NT2/D1 (cell line): Measurements from ENCODE around the gene NR3C2.

Experiments used
- DNase-seq: peaks from one replicate; pipeline ENCODE4 v3.0.0-alpha.2; 2011; ENCODE audit warnings: low read depth, low spot score
- H3K27me3 ChIP-seq: 2 replicates; pipeline ENCODE4 v1.6.0; 2011; ENCODE audit warnings: mild to moderate bottlenecking; ENCODE audit not compliant: insufficient read length, insufficient read depth
- H3K36me3 ChIP-seq: 2 replicates; pipeline ENCODE4 v1.6.1; 2011; ENCODE audit warnings: mild to moderate bottlenecking, low read length, mixed read lengths; ENCODE audit not compliant: insufficient read depth, insufficient read length
- H3K4me1 ChIP-seq: 2 replicates; pipeline ENCODE4 v1.5.1; 2011; ENCODE audit not compliant: insufficient read depth, insufficient read length
- H3K4me3 ChIP-seq: 2 replicates; pipeline ENCODE4 v1.5.1; 2011; ENCODE audit warnings: low read depth; ENCODE audit not compliant: insufficient read length
- H3K9ac ChIP-seq: 2 replicates; pipeline ENCODE4 v1.6.0; 2011; ENCODE audit warnings: low read depth; ENCODE audit not compliant: insufficient read length
- H3K9me3 ChIP-seq: 2 replicates; pipeline ENCODE4 v1.5.1; 2011; ENCODE audit warnings: mild to moderate bottlenecking, low read length; ENCODE audit not compliant: insufficient read depth
- SUZ12 ChIP-seq: IDR thresholded peaks from 2 replicates; pipeline ENCODE4 v1.6.1; 2011; ENCODE audit not compliant: insufficient read length, insufficient read depth; ENCODE audit errors: extremely low read depth
- YY1 ChIP-seq: IDR thresholded peaks from 2 replicates; pipeline ENCODE4 v1.6.1; 2011; ENCODE audit not compliant: insufficient read length, insufficient read depth
- ZNF274 ChIP-seq: IDR thresholded peaks from 2 replicates; pipeline ENCODE4 v1.6.1; 2011; ENCODE audit warnings: mild to moderate bottlenecking, low read depth, low read length

Gene NR3C2

GRCh38 chr4:148229028-148229427, 213.2 kb downstream of the NR3C2 start:
- no peak for DNase-seq
- no peaks in the 10 kb centered on the region for H3K4me1 ChIP-seq
- TF ChIP-seq SUZ12 (no peak), YY1 (no peak), ZNF274 (no peak)
- H3K9me3 ChIP-seq, result no peaks in the 10 kb centered on the region
- no peaks in the 10 kb centered on the region for H3K27me3 ChIP-seq
- no peak overlapping the region for H3K4me3 ChIP-seq
- H3K9ac ChIP-seq, result no peak overlapping the region
- H3K36me3 ChIP-seq, result no peaks in the 10 kb centered on the region

GRCh38 chr4:148227147-148227546, 215.1 kb downstream of the NR3C2 start:
- H3K9ac ChIP-seq, result no peak overlapping the region
- H3K36me3 ChIP-seq, result no peaks in the 10 kb centered on the region
- no peak overlapping the region for H3K4me3 ChIP-seq
- no peak for TF ChIP-seq SUZ12
- TF ChIP-seq YY1, result no peak
- no peak for TF ChIP-seq ZNF274
- H3K27me3 ChIP-seq, result no peaks in the 10 kb centered on the region
- DNase-seq, result no peak
- no peaks in the 10 kb centered on the region for H3K4me1 ChIP-seq
- H3K9me3 ChIP-seq, result no peaks in the 10 kb centered on the region

GRCh38 chr4:148226341-148226740, 215.9 kb downstream of the NR3C2 start:
- TF ChIP-seq YY1 (no peak), ZNF274 (no peak), SUZ12 (no peak)

GRCh38 chr4:148225639-148226038, 216.6 kb downstream of the NR3C2 start:
- Histone ChIP-seq H3K27me3 (no peaks in the 10 kb centered on the region), H3K4me3 (no peak overlapping the region), H3K9me3 (no peaks in the 10 kb centered on the region), H3K4me1 (no peaks in the 10 kb centered on the region), H3K9ac (no peak overlapping the region), H3K36me3 (no peaks in the 10 kb centered on the region)
- DNase-seq, result no peak
- TF ChIP-seq SUZ12, result no peak
- no peak for TF ChIP-seq YY1
- TF ChIP-seq ZNF274, result no peak

More at GRCh38 chr4:148226341-148226740, 215.9 kb downstream of the NR3C2 start:
- H3K9me3 ChIP-seq, result no peaks in the 10 kb centered on the region
- H3K4me1 ChIP-seq, result no peaks in the 10 kb centered on the region
- DNase-seq, result no peak
- H3K9ac ChIP-seq, result no peak overlapping the region
- no peak overlapping the region for H3K4me3 ChIP-seq
- H3K36me3 ChIP-seq, result no peaks in the 10 kb centered on the region
- H3K27me3 ChIP-seq, result no peaks in the 10 kb centered on the region

- Histone ChIP-seq H3K27me3 (no peaks in the 10 kb centered on the region), H3K4me3 (no peak overlapping the region), H3K4me1 (no peaks in the 10 kb centered on the region), H3K9me3 (no peaks in the 10 kb centered on the region), H3K9ac (no peak overlapping the region), H3K36me3 (no peaks in the 10 kb centered on the region)
- TF ChIP-seq YY1, result no peak
- no peak for TF ChIP-seq SUZ12
- TF ChIP-seq ZNF274, result no peak
- DNase-seq, result no peak
Observed at GRCh38 chr4:148224476-148224875, 217.7 kb downstream of the NR3C2 start.

- no peak for DNase-seq
Observed at GRCh38 chr4:148222991-148223660, 219.1 kb downstream of the NR3C2 start.

GRCh38 chr4:148216866-148217814, 225.1 kb downstream of the NR3C2 start:
- Histone ChIP-seq H3K27me3 (no peaks in the 10 kb centered on the region), H3K9ac (no peak overlapping the region), H3K4me1 (no peaks in the 10 kb centered on the region), H3K4me3 (no peak overlapping the region), H3K36me3 (no peaks in the 10 kb centered on the region), H3K9me3 (no peaks in the 10 kb centered on the region)
- TF ChIP-seq SUZ12 (no peak), ZNF274 (no peak), YY1 (no peak)
- no peak for DNase-seq

More at GRCh38 chr4:148222991-148223660, 219.1 kb downstream of the NR3C2 start:
- H3K4me3 ChIP-seq, result no peak overlapping the region
- H3K36me3 ChIP-seq, result no peaks in the 10 kb centered on the region
- no peaks in the 10 kb centered on the region for H3K4me1 ChIP-seq
- H3K9me3 ChIP-seq, result no peaks in the 10 kb centered on the region
- no peak overlapping the region for H3K9ac ChIP-seq
- TF ChIP-seq YY1, result no peak
- TF ChIP-seq ZNF274, result no peak
- TF ChIP-seq SUZ12, result no peak
- H3K27me3 ChIP-seq, result no peaks in the 10 kb centered on the region
